GM18861 (cell line): ENCODE measurements around the gene GP9.
"Not testable (repeated sequence)": the region's sequence is repeated elsewhere in the genome, so short reads cannot be mapped to it uniquely, and the experiment has no call there.

Source experiments
- ATAC-seq: cut with Tn5 transposase; IDR thresholded peaks from one replicate; pipeline ENCODE4 v1.9.1; 2021; ENCODE audit not compliant: unreplicated experiment

The GP9 gene

DNA sequence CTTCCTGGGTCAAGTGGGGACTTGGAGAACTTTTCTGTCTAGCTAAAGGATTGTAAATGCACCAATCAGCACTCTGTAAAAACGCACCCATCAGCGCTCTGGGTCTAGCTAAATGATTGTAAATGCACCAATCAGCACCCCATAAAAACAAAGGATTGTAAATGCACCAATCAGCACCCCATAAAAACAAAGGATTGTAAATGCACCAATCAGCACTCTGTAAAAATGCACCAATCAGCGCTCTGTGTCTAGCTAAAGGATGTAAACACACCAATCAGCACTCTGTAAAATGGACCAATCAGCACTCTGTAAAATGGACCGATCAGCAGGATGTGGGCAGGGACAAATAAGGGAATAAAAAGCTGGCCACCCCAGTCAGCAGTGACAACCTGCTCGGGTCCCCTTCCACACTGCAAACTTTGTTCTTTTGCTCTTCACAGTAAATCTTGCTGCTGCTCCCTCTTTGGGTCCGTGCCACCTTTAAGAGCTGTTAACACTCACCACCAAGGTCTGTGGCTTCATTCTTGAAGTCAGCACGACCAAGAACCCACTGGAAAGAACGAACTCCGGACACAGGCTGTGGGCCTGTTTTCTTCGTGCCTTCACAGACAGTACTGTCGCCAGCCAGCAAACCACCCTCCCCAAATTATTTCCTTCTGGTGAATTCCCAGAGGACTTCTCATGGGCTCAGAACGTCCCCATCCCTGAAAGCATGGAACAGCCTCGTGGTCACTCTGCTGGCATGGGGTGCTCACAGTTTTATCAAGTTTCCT lies 8.9 kb downstream of the GP9 start:
- not testable (repeated sequence) for ATAC-seq

DNA sequence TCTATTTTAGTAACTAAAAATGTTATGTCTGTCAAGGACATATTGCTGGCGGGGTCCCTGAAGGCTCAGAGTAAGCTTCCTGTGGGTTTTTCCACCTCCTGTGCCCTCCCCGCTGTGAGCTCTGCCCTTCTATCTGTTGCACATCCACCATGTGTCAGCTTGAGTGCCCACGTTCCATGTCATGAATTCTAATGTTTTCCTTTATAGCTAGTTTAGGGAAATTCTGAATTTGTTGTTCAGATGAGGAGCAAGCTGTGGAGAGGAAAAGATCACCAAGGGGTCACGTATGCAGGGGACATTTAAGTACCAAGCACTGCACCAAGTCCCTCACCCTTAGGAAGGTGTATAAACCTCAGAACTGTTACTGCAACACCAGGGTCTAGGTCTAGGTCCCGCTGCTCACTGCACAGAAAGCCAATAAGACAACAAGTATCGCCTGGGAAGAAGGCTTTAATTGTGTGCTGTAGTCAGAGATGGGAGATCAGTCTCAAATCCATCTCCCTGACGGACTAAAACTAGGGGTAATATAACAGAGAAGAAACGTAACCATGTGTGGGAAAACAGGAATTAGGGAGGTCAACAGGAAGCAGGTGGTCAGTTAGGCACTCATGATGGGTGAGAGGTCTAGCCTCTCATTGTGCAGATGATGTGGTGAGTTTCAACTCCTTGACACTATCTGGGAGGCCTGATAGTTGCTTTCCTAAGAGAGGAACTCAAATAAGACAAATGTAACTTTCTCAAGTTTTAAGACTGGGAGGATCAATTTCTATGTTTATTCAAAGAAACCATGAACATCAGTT lies 9.7 kb downstream of the GP9 start:
- no peak for ATAC-seq

DNA sequence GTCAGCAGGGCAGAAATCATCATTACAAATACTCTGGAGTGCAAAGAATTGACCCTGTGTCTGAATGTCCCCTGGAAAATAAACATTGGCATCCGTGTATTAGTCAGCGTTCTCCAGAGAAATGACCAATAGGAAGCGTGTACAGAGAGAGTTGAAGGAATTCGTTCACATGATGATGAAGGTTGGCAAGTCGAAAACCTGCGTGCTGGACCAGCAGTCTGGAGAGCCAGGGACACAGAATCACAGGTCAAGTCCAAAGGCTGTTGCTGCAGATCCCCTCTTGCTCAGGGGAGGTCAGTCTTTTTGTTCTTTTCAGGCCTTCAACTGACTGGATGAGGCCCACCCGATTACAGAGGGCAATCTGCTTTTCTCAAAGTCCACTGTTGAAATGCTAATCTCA lies 16.6 kb downstream of the GP9 start:
- ATAC-seq, result no peak

DNA sequence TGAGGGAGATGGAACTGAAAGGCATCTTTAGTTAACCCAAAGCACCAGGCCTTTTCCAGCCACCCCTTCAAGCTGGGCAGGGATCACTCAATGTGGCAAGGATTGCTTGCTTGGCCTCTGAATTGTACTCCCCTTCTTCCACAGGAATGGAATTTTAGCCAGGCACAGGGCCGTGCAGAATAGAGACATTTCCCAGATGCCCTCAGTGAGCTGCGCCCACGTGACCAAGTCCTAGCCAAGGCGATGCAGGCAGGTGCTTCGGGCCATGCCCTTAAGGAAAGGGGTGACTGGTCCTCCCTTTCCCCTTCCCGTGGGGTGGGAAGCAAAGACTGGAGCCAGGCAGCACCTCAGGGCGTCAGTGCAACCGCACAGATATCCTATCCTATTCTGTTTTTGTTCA lies 17.9 kb downstream of the GP9 start:
- ATAC-seq, result no peak

DNA sequence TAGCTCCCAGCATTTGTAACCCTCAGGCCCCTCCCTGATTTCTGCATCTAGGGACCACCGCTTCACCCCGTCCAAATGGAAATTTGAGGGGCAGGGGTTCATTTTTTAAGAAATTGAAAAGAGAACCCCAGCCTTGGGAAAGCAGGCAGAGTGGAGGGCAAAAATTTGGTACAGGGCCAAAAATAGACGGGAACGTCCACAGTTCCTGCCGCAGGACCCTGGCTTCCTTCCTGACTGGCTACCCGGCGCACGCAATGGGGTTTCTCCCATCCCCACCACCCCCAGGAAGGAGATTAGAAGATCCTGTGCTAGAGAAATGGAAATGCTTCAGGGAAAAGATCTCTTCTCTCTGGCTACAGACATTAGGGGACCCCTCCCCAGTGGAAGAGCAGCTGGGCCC lies 20.9 kb downstream of the GP9 start:
- ATAC-seq, result no peak

DNA sequence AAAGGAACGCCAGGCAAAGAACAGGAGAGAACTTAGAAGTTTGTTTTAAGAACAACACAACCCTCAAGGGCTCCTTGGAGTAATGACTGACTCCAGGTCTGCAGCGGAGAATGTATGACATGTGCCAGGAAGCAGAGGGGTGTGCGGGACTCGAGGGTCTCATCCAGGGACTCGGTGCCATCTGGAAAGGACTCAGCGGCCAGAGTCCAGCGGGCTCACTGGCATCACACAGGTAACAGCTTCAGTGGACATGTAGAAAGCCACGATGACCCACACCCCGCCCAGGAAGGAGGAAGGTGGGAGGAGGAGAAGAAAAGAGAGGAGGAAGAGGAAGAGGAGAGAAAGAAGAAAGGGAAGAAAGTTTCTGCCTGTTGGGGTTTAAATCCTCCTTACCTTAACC lies 21.4 kb downstream of the GP9 start:
- no peak for ATAC-seq

DNA sequence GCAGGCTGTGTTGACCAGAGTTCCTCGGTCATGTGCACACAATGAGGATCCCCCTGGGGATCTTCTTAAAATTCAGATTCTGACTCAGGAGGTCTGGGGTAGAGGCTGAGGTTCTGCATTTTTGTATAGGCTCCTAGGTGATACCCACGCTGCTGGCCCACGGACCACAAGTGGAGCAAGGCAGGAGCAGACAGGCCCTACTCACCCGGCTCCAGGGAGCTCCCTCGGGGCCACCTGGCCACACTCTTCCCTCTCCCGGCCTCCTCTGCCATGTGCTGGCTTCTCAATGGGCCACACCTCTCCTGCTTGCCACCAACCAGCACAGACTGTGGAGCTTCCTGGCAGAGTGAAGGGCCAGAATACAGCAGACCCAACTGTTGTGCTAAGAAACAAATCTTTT lies 23.9 kb downstream of the GP9 start:
- no peak for ATAC-seq

DNA sequence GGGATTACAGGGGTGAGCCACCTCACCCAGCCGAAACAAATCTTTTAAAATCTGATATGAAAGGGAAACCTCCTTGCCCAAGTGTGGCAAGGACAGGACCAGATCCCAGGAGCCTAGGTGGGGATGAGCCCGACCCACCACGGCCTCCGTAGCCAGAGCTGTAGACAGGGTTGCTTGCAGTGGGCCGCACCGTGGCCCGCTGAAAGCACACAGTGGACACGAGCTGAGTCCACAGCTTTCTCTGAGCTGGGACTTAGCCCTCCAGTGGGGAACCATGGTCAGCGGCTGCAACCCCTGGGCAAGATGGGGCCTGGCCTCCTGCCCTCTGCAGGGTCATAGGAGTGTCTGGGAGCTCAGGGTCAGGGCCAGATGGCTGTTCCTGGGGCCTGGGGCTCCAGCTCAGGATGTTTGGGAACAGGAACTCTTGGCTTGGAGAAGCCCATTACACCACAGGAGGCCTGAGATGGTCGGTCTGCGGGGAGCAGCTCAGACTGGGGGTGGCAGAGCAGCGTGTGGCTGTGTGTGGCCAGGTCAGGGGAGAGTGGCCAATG lies 24.7 kb downstream of the GP9 start:
- ATAC-seq, result no peak

DNA sequence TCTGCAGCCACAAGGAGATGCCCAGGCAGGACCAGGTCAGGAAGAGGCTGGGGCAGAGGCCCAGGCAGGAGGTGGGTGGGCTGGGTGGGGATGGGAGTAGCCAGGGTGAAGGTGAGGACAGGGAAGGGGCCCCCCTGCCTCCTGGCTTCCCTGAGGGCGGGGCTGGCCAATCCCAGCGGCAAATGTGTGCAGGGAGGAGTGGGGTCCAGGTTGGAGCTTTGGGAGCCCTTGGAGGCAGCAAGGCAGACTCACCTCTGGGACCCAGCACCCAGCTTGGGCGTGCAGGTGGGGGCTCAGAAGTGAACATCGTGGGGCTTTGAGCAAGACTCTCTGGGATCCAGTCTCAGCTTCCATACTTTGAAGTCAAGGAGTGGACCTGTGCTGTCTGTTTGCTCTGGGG lies 25.2 kb downstream of the GP9 start:
- no peak for ATAC-seq

DNA sequence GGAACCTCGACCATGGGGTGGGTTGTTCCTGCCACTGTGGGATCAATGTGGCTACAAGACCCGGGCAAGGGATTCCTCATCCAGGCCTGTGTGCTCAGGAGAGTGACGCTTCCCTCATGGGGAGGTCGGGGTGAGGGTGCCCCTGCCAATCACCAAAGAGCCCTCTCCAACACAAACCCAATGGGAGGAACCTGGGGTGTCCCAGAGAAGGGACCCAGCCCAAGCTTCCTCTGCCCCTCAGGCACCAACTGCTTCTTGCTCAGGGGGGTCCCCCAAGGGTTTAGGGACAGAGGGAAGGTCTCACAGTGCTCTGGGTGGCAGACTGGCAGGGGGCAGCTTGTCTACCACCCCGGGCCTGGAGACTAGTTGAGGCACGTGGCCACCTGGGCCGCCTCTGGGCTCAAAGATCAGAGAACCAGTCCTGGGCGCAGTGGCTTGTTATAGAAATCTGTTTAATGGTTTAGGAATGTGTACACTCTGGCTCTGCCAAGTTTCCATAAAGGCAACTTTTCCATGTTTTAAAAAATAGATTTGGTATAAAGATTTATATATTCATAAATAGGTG lies 26.6 kb downstream of the GP9 start:
- ATAC-seq, result no peak

DNA sequence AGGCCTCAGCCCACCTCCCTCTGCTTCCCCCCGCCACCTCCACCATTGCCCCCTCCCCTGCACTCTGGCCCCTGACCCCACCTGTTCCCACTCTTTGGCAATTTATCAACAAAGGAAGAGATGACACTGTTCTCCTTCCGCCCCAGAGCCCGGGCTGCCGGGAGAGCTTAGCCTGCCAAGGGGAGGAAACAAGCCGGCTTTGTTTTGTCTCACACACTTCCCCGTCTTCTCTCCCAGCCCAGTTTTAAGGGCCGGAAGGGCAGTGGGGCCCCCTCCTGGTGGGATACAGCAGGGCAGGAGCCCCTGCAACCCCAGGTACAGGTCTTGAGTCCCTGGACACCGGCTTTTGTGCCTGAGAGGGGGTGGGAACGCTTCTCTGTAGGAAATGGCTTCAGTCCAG lies 27.3 kb downstream of the GP9 start:
- ATAC-seq, result not testable (repeated sequence)

DNA sequence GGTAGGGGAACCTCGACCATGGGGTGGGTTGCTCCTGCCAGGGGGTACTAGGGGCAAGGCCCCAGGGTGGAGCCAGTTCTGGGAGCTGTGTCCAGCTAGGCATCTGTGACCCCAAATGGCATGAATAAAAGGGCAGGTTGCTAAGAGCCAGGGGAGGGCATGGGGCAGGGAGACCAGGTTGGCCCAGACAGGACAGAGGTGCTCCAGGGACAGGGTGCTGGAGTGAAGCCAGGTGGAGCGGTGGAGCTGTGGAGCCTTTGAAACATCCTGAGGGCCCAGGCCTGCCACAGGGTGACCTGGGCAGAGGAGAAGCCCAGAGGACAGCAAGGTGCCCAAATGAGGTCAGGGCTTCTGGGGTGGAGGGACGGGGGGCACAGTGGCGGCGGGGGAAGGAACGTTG lies 27.7 kb downstream of the GP9 start:
- ATAC-seq, result not testable (repeated sequence)

DNA sequence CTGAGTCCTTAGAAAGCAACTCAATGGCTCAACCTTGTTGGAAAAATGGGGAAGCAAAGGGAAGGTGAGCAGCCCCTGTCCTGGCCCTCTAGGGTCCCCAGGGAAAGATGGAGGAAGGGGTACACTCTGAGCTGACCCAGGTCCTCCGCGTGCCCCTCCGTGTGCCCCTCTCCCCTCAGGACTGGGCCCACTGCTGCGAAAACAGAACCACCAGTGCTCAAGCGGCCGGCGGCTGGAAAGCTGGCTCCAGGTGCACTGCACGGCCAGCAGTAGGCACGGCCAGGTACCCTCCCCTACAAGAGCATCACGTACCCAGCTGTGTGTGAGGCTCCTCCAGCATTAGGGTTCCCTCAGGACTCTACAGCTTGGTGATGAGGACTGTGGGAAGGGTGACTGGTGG lies 34.7 kb downstream of the GP9 start:
- ATAC-seq, result no peak

DNA sequence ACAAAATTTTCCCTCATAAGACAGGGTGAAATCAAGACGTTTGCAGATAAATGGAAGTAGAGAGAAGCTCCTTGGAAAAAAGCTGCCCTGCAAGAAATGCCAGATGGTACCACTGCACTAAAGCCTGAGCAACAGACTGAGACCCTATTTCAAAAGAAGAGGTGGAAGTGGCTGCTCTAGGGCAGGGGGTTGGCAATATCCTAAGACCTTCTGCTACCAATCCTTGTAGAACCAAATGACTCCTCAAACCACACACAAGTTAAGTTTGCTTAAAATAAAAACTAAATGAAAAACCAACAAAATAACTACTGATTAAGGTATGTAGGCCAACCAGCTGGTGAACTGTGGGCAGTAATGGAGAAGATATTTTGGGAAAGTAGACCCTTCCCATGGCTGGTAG lies 39.7 kb downstream of the GP9 start:
- no peak for ATAC-seq

DNA sequence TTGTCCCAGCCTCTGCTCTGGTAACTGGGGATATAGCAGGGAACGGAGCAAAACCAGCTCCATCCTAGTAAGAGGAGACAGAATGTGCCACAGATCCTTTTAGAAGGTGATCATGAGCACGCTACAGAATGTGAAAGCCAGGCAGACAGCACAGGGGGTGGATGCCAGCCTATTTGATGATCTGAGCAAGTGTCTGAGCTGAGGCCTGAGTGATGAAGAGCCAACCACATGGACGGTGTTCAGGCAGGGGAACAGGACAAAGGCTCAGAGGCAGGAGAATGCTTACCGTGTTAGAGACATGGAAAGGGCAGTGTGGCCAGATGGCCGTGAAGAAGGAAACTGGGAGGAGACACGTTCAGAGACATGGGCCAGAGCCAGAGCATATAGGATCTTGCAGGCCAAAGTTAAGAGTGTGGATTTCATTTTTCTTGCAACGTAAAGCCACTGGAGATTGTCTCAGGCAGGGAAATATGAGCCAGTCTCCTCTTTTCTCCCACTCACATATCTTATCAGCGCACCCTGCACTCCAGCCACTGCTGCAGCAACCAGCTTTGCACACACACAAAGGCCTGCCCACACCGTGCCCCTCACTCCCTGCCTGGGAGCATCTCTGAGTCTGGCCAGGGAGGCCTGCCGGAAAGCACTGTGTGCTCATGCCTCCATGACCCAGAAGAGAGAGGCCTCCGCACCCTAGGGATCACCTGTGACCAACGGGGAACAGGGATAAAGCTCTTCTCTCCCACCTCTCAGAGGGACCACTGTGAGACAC lies 41.0 kb downstream of the GP9 start:
- ATAC-seq, result no peak

DNA sequence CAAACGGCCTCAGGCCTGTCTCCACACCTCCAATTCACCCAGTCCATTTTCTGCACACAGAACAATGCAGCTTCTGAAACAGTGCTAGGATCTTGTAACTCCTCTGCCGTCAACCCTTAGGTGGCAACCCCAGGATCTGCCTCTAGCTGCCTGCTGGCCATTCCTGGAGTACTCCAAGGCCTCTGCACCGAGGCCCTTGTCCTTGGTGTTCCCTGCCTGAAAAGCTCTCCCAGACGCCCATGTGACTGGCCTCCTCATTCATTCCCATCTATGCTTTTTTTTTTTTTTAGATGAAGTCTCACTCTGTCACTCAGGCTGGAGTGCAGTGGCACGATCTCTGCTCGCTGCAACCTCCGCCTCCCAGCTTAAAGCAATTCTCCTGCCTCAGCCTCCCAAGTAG lies 42.7 kb downstream of the GP9 start:
- ATAC-seq, result no peak

DNA sequence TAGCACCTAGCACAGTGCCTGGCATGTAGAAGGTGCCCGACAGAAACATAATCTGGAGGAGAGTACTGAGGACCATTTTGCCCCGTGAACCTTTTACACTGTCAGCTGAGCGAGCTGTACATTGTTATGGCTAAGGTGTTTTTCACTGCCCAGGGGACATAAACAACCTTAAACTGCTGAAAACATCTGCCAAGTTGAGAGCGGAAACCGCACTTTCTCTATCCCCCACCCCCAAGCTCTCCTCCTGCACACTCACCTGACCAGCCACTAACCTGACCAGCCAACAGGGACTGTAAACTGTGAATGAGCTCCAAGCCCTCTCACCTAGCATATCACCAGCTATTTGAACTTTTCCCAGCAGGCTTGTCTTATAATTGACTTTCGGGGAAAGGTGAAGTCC lies 43.5 kb downstream of the GP9 start:
- no peak for ATAC-seq

DNA sequence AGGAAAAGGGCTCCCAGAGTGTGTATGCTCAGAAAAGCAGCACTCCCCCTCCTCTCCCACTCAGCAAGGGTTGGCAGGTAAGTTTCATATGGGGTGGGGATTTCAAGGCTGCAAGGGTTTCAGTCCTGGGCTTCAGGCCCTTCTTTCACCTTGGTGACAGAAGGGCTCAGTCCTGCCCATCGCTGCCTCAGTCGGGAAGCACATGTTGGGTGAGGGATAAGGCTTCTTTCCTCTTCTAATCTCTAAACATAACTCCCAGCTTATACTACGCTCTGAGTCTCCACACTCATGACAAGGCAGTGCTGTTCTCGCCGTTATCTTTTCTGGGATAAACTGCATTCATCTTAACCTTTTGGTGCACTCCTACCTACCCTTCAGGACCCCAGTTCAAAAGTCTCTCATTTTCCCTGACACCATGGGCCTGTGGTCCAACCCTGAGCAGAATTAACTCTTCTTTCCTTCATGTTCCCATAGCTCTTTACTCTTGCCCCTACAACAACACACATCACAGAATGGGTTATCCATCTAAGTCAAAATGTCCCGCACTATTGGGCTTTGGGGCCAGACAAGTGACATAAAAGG lies 44.0 kb downstream of the GP9 start:
- ATAC-seq, result no peak

DNA sequence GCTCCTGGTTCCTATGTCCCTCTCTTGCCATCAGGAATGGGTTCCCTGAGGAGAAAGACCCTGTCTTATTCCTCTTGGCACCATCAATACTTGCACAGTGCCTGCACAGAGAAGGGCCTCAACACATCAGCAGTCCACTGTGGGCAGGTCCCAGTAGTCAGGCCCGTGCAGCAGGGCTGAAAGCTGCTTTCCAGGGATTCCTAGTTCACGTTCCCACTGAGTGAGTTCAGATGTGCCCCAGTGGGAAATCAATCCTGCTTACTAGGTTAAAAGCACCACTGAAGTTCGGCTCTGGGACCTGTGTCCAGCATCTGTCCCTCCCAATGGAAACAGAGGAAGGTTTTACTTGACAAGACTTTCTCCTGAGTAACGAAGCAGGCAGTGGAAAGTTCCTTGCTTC lies 45.3 kb downstream of the GP9 start:
- no peak for ATAC-seq

DNA sequence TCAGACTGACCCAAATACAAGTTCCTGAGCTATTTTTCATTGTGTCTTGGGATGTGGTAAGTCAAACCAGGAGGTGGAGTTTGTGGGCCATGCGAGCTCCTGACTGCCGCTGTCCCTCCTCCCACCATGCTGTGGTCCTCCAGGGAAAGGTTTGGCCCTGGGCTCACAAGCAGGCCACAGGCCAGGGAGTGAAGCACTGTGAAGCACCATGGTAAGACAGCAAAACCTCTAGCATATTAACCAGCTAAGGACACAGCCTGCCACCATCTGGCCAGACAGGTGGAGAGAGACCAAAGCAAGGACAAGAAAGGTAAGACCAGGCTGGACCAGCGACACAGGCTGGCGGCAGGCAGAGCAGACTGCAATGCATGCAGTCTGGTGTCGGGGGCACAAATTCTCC lies 45.7 kb downstream of the GP9 start:
- no peak for ATAC-seq
